Adrenal gland (tissue), 5 donors: ENCODE measurements around the gene FMN1.

Experiments used
- POLR2A ChIP-seq, 2 donors: fragments of 450-650 bp; IDR thresholded peaks; one replicate each; pipeline ENCODE4 v1.6.1; 2017; ENCODE audit warnings: antibody characterized with exemption in 2 of 2, mild to moderate bottlenecking in 2 of 2, moderate library complexity in 1 of 2
- TF ChIP-seq, protein P1 (sequence below), 6 experiments: fragments of 450-650 bp in 4 of 6; fragments of 200-600 bp in 2 of 6; sonication (generic) in 1 of 6; IDR thresholded peaks; 1 replicate in 5 of 6; 2 replicates in 1 of 6; pipeline versions ENCODE4 v1.5.1 to v1.8.0; 2016 to 2021; ENCODE audit warnings: antibody characterized with exemption in 6 of 6, mild to moderate bottlenecking in 2 of 6, moderate library complexity in 1 of 6
- donor health status: DM: no; HTN: no; CAD: no.

DNA sequence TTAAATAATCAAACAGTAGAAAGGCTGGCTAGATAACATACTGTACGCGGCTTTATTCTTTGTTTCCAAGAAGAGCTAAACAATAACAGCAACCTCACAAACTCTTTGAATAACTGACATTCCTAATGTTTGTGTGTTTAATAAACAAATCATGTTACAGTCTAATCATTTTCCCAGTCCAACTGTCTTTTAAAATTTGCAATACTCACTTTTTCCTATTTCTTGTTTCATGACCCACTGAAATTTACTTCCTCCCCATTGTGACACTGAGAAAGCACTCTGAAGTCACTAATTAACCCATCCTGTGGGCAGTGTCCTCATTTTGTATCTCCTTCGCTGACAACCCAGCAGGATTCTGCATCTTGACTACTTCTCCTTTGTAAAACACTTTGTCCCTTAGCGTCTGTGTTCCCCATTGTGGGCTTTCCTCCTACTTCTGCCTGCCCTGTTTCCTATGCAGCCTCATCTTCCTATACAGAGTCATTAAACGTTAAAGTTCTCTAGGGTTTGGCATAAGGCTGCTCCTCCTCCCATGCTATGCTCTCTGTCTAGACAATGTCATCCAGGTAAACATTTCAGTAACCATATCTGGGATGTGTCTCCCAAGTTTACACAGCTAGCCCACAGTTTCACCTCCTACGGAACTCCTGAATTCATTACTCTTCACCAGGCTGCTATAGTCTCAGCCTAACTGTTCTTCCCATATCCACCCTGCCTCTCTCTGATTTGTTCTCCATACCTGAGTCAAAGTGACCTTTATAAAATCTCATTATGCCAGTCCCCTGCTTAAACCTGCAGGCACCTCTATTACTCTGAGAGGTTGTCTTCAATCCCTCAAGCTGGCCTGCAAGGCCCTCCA is 327.8 kb downstream of the FMN1 start:
- TF ChIP-seq, protein P1, sequence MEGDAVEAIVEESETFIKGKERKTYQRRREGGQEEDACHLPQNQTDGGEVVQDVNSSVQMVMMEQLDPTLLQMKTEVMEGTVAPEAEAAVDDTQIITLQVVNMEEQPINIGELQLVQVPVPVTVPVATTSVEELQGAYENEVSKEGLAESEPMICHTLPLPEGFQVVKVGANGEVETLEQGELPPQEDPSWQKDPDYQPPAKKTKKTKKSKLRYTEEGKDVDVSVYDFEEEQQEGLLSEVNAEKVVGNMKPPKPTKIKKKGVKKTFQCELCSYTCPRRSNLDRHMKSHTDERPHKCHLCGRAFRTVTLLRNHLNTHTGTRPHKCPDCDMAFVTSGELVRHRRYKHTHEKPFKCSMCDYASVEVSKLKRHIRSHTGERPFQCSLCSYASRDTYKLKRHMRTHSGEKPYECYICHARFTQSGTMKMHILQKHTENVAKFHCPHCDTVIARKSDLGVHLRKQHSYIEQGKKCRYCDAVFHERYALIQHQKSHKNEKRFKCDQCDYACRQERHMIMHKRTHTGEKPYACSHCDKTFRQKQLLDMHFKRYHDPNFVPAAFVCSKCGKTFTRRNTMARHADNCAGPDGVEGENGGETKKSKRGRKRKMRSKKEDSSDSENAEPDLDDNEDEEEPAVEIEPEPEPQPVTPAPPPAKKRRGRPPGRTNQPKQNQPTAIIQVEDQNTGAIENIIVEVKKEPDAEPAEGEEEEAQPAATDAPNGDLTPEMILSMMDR (IDR thresholded peaks at IDR 0.05) = no peak
- TF ChIP-seq POLR2A (IDR thresholded peaks at IDR 0.05) = no peak
